A549 (cell line): ENCODE measurements around the gene R3HDM2. TPM values are rescaled to one million over a fixed set of nuclear protein-coding genes. Genes with fewer than 3 reads are reported as not detected.

Experiments
- ATAC-seq, 2 experiments: fragments of 200-7000 bp in 1 of 2; fragments of >200 bp in 1 of 2; cut with Nextera tagmentation in 1 of 2; cut with Tn5 transposase in 1 of 2; 3 replicates each; pipeline versions ENCODE4 v1.8.0 to v1.9.1; 2018 to 2020; ENCODE audit warnings: mild to moderate bottlenecking in 1 of 2, moderate library complexity in 1 of 2
- CTCF ChIA-PET: fragments of 300-600 bp; sonication (Branson Sonifier 250); formaldehyde crosslinking; extraction: SDS; loops from one replicate; lab custom pipeline; 2021; ENCODE audit warnings: antibody characterized with exemption, inconsistent platforms; lab: Yijun Ruan, JAX
- POLR2A ChIA-PET: fragments of 350-600 bp; formaldehyde crosslinking; extraction: SDS; loops from one replicate; lab custom pipeline; 2021; ENCODE audit warnings: antibody characterized with exemption, inconsistent platforms; lab: Yijun Ruan, JAX
- DNase-seq, 2 experiments: peaks; one replicate each; pipeline versions ENCODE4 v3.0.0 to v3.0.0-alpha.2; 2011 to 2016; ENCODE audit warnings: low read depth in 1 of 2, low spot score in 1 of 2
- FAIRE-seq: peaks from 2 replicates; lab custom pipeline; 2011; peaks lifted over from hg19 to GRCh38; lab: Jason Lieb, UNC
- H3K27ac ChIP-seq, 2 experiments: fragments of >200 bp; sonication (Bioruptor Twin); formaldehyde crosslinking; 3 replicates each; pipeline ENCODE4 v1.5.1; 2016 to 2017
- H3K4me1 ChIP-seq: fragments of >200 bp; sonication (Bioruptor Twin); formaldehyde crosslinking; 3 replicates; pipeline ENCODE4 v1.6.1; 2016
- H3K4me2 ChIP-seq: fragments of >200 bp; sonication (Bioruptor Twin); formaldehyde crosslinking; 3 replicates; pipeline ENCODE4 v1.6.1; 2016
- H3K4me3 ChIP-seq: fragments of >200 bp; sonication (Bioruptor Twin); formaldehyde crosslinking; 3 replicates; pipeline ENCODE4 v1.5.1; 2016
- H3K9me3 ChIP-seq: fragments of >200 bp; sonication (Bioruptor Twin); formaldehyde crosslinking; 3 replicates; pipeline ENCODE4 v1.6.1; 2016
- BHLHE40 ChIP-seq: IDR thresholded peaks from 2 replicates; pipeline ENCODE4 v1.6.1; 2012; ENCODE audit warnings: low read depth, low read length, inconsistent platforms
- CBX2 ChIP-seq: fragments of 200-600 bp; sonication (generic); IDR thresholded peaks from 2 replicates; pipeline ENCODE4 v1.6.1; 2016; ENCODE audit warnings: low read depth, mild to moderate bottlenecking, borderline replicate concordance
- CBX8 ChIP-seq: fragments of 200-600 bp; sonication (generic); IDR thresholded peaks from 2 replicates; pipeline ENCODE4 v1.6.1; 2016
- CEBPB ChIP-seq, 2 experiments: fragments of >200 bp in 1 of 2; sonication (Bioruptor Twin) in 1 of 2; formaldehyde crosslinking in 1 of 2; IDR thresholded peaks; 2 replicates each; pipeline ENCODE4 v1.6.1; 2012 to 2016
- CHD4 ChIP-seq: fragments of 200-600 bp; sonication (generic); IDR thresholded peaks from 2 replicates; pipeline ENCODE4 v1.6.1; 2016; ENCODE audit warnings: antibody characterized with exemption, mild to moderate bottlenecking, borderline replicate concordance
- CTCF ChIP-seq: fragments of >200 bp; sonication (Bioruptor Twin); formaldehyde crosslinking; IDR thresholded peaks from 3 replicates; pipeline ENCODE4 v1.5.1; 2016
- EHF ChIP-seq: fragments of 250-450 bp; sonication (Bioruptor Pico); IDR thresholded peaks from 2 replicates; pipeline ENCODE4 v1.5.0; 2020; ENCODE audit warnings: mild to moderate bottlenecking
- EHMT2 ChIP-seq: fragments of 200-600 bp; sonication (generic); IDR thresholded peaks from 2 replicates; pipeline ENCODE4 v1.6.1; 2016; ENCODE audit warnings: antibody characterized with exemption, low read depth, mild to moderate bottlenecking, moderate library complexity
- EP300 ChIP-seq, 2 experiments: fragments of >200 bp; sonication (Bioruptor Twin); formaldehyde crosslinking; IDR thresholded peaks; 2 replicates in 1 of 2; 3 replicates in 1 of 2; pipeline ENCODE4 v1.6.1; 2016 to 2017
- FOSL2 ChIP-seq, 2 experiments: fragments of 450-650 bp in 1 of 2; fragments of >200 bp in 1 of 2; sonication (Bioruptor Twin) in 1 of 2; formaldehyde crosslinking; IDR thresholded peaks; 2 replicates each; pipeline versions ENCODE4 v1.5.0 to v1.6.1; 2016 to 2020; ENCODE audit warnings: mild to moderate bottlenecking in 1 of 2, moderate library complexity in 1 of 2
- FOXS1 ChIP-seq: fragments of 250-450 bp; sonication (Bioruptor Pico); IDR thresholded peaks from 2 replicates; pipeline ENCODE4 v1.5.0; 2020; ENCODE audit warnings: mild to moderate bottlenecking, moderate library complexity
- HDAC2 ChIP-seq: fragments of 200-600 bp; sonication (generic); IDR thresholded peaks from 2 replicates; pipeline ENCODE4 v1.6.1; 2016
- HEYL ChIP-seq: fragments of 250-450 bp; sonication (Bioruptor Pico); IDR thresholded peaks from 2 replicates; pipeline ENCODE4 v1.8.0; 2021; ENCODE audit warnings: mild to moderate bottlenecking, moderate library complexity
- HOXA7 ChIP-seq: fragments of 250-450 bp; sonication (Bioruptor Pico); IDR thresholded peaks from 2 replicates; pipeline ENCODE4 v1.5.0; 2020; ENCODE audit warnings: mild to moderate bottlenecking, moderate library complexity
- HOXB13 ChIP-seq: fragments of 250-450 bp; sonication (Bioruptor Pico); IDR thresholded peaks from 2 replicates; pipeline ENCODE4 v1.5.0; 2020; ENCODE audit warnings: low read depth, mild to moderate bottlenecking, moderate library complexity
- HOXB5 ChIP-seq: fragments of 250-450 bp; sonication (Bioruptor Pico); IDR thresholded peaks from 2 replicates; pipeline ENCODE4 v1.5.0; 2020; ENCODE audit warnings: mild to moderate bottlenecking, moderate library complexity
- JUN ChIP-seq, 2 experiments: fragments of >200 bp; sonication (Bioruptor Twin); formaldehyde crosslinking; IDR thresholded peaks; 2 replicates in 1 of 2; 3 replicates in 1 of 2; pipeline ENCODE4 v1.6.1; 2016 to 2017
- MAFK ChIP-seq: fragments of 450-650 bp; IDR thresholded peaks from 2 replicates; pipeline ENCODE4 v1.6.1; 2014; ENCODE audit not compliant: partially characterized antibody
- MAZ ChIP-seq: fragments of 150-350 bp; IDR thresholded peaks from 2 replicates; pipeline ENCODE4 v1.6.1; 2014; ENCODE audit warnings: antibody characterized with exemption, low read depth, low read length, borderline replicate concordance
- MYC ChIP-seq: IDR thresholded peaks from 2 replicates; pipeline ENCODE4 v1.6.1; 2012; ENCODE audit warnings: mild to moderate bottlenecking, inconsistent platforms, low read length, improper control_type of control experiment, borderline replicate concordance
- NR3C1 ChIP-seq: fragments of >200 bp; sonication (Bioruptor Twin); formaldehyde crosslinking; IDR thresholded peaks from 3 replicates; pipeline ENCODE4 v1.6.1; 2017
- PHF8 ChIP-seq: fragments of 200-600 bp; sonication (generic); IDR thresholded peaks from 2 replicates; pipeline ENCODE4 v1.6.1; 2016; ENCODE audit warnings: low read depth, mild to moderate bottlenecking, antibody characterized with exemption, moderate library complexity, borderline replicate concordance
- POLR2A ChIP-seq: IDR thresholded peaks from 2 replicates; pipeline ENCODE4 v1.6.1; 2012; ENCODE audit warnings: mild to moderate bottlenecking, low read length
- RAD21 ChIP-seq, 2 experiments: fragments of >200 bp in 1 of 2; sonication (Bioruptor Twin) in 1 of 2; formaldehyde crosslinking in 1 of 2; IDR thresholded peaks in 1 of 2; conservative IDR thresholded peaks in 1 of 2; 2 replicates in 1 of 2; 3 replicates in 1 of 2; pipeline ENCODE4 v1.6.1; 2012 to 2018; ENCODE audit warnings: inconsistent platforms in 1 of 2
- RARB ChIP-seq: fragments of 250-450 bp; sonication (Bioruptor Pico); IDR thresholded peaks from 2 replicates; pipeline ENCODE4 v1.8.0; 2021; ENCODE audit warnings: mild to moderate bottlenecking, moderate library complexity
- RFX5 ChIP-seq: fragments of 450-650 bp; IDR thresholded peaks from 2 replicates; pipeline ENCODE4 v1.7.1; 2014; ENCODE audit warnings: antibody characterized with exemption, mild to moderate bottlenecking, moderate library complexity
- RNF2 ChIP-seq: fragments of 200-600 bp; sonication (generic); IDR thresholded peaks from 2 replicates; pipeline ENCODE4 v1.6.1; 2016; ENCODE audit warnings: low read depth, mild to moderate bottlenecking, antibody characterized with exemption, moderate library complexity, borderline replicate concordance
- SMC3 ChIP-seq: fragments of >200 bp; sonication (Bioruptor Twin); formaldehyde crosslinking; IDR thresholded peaks from 3 replicates; pipeline ENCODE4 v1.6.1; 2018; ENCODE audit warnings: inconsistent platforms
- SREBF2 ChIP-seq: fragments of 450-650 bp; IDR thresholded peaks from 2 replicates; pipeline ENCODE4 v1.6.1; 2014; ENCODE audit warnings: mild to moderate bottlenecking, moderate library complexity
- ZNF302 ChIP-seq: fragments of 250-450 bp; sonication (Bioruptor Pico); IDR thresholded peaks from 2 replicates; pipeline ENCODE4 v1.9.0; 2021; ENCODE audit warnings: inconsistent platforms, mild to moderate bottlenecking, moderate library complexity
- WGBS: methylation state at CpG from one replicate; pipeline ENCODE4 v1.1.6; 2017; ENCODE audit errors: missing lambda C conversion rate; 5-methylcytosine and 5-hydroxymethylcytosine counted together
- polyA plus RNA-seq, 4 experiments: library from polyadenylated mRNA; depleted of rRNA in 3 of 4; stranded (reverse); fragments of >200 nt; fragmentation: RNase III in 1 of 4; extraction: RNeasy Plus Mini Kit Qiagen cat#74134 plus additional on column Dnase treatment in 1 of 4; gene quantifications; 2 replicates in 3 of 4; 3 replicates in 1 of 4; pipeline ENCODE4 v1.2.3, GENCODE V29; 2011 to 2017
- TF ChIP-seq, protein P1 (sequence below): fragments of 450-650 bp; IDR thresholded peaks from 2 replicates; pipeline ENCODE4 v1.6.1; 2014; ENCODE audit warnings: antibody characterized with exemption
- TF ChIP-seq, protein P2 (sequence below): fragments of 150-350 bp; IDR thresholded peaks from 2 replicates; pipeline ENCODE4 v1.6.1; 2014; ENCODE audit warnings: low read depth, mild to moderate bottlenecking, low read length

Gene R3HDM2
- polyA plus RNA-seq, 2 of the 4 experiments (the other 2 are of a cell fraction): 14.0 to 30.6 TPM

GRCh38 chr12:57240926-57241401 lies 189.9 kb downstream of the R3HDM2 start:
- FAIRE-seq: no peak
- ChIA-PET POLR2A (interaction anchor here (0.6 to 3.1 kb wide), 3 partner anchors 11 to 168 kb away, joined by 7 to 20 read pairs (median 11); partner anchors contain the start of gene SHMT2), CTCF (interaction anchor here (1.0 to 26.5 kb wide), 10 partner anchors 11 to 342 kb away, joined by 3 to 615 read pairs (median 25); partner anchors contain the start of genes GLI1, INHBE, NXPH4 and SHMT2)
- peak overlapping the region; percentile 83 for H3K4me2 ChIP-seq
- peaks cover 31% of the 10 kb centered on the region; the same call in 2 of the 3 replicates for H3K4me1 ChIP-seq
- H3K27ac ChIP-seq: peak overlapping the region; percentile 75 to 93; a peak in 5 of 6 replicates
- TF ChIP-seq HOXB5 (no peak), MAZ (no peak), HOXB13 (CRISPR knock-in tag) (no peak), EHMT2 (no peak), EHF (CRISPR knock-in tag) (no peak), FOXS1 (CRISPR knock-in tag) (no peak), ZNF302 (CRISPR knock-in tag) (no peak), PHF8 (no peak), RFX5 (no peak), HDAC2 (no peak), POLR2A (no peak), JUN (IDR thresholded peaks at IDR 0.05) (no peak), CBX8 (no peak), HEYL (CRISPR knock-in tag) (no peak), RARB (CRISPR knock-in tag) (no peak), MYC (no peak), CHD4 (no peak), HOXA7 (CRISPR knock-in tag) (no peak), NR3C1 (no peak)
- TF ChIP-seq, protein P1, sequence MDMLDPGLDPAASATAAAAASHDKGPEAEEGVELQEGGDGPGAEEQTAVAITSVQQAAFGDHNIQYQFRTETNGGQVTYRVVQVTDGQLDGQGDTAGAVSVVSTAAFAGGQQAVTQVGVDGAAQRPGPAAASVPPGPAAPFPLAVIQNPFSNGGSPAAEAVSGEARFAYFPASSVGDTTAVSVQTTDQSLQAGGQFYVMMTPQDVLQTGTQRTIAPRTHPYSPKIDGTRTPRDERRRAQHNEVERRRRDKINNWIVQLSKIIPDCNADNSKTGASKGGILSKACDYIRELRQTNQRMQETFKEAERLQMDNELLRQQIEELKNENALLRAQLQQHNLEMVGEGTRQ: no peak
- WGBS: 52% methylated on average over 14 of the region's 19 CpGs
- DNase-seq: peak in 1 of 2 experiments; percentile 59
- no peaks in the 10 kb centered on the region for H3K9me3 ChIP-seq
- peak overlapping the region; percentile 55 for H3K4me3 ChIP-seq
- peak; percentile 7 to 31; a peak in 3 of 6 replicates for ATAC-seq

DNA sequence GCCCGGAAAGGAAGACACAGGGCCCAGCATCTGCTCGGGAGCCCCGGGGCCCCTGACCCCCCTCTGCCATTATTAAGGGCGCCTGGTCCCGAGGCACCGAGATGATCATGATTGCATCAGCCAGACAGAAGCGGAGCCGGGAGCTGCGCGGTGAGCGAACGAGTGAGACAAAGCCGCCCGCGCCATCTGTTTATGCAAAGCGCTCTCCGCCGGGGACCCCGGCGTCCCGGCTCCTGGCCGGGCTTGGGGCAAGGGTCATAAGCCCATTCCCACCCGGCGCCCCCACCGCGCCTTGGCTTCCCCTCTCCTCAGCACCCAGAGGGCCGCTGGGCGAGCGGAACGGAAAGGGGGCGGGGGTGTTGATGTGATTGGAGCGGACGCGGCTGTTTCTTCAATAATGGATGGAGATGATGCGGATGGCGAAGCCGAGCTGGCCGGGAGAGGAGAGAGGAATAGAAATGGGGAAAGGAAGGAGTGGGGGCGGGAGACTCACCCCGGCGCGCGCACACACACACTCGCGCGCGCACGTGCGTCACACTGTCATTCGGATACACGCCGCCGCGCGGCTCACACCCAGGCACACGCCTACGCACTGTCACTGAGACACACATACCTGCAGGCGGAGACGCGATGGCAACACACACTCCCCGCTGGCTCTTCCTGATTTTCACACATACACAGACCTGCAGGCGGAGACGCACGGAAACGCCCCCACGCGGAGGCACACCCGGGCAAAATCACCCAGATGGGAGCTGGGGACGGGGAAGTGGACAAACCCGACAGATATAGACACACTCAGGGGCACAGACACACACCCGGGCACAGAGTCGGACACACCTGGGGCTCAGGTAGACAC lies 190.5 kb downstream of the R3HDM2 start:
- Histone ChIP-seq H3K4me2 (peak overlapping the region; percentile 83), H3K27ac (peak overlapping the region; percentile 75 to 93), H3K4me1 (peaks cover 31% of the 10 kb centered on the region; the same call in 2 of the 3 replicates), H3K4me3 (peak overlapping the region; percentile 55), H3K9me3 (no peaks in the 10 kb centered on the region)
- peak; percentile 5 to 22; a peak in 4 of 6 replicates for ATAC-seq
- no peak for FAIRE-seq
- ChIA-PET CTCF (interaction anchor here (1.0 to 26.5 kb wide), 15 partner anchors 12 to 343 kb away, joined by 3 to 615 read pairs (median 7); partner anchors contain the start of genes GLI1, INHBE, NXPH4 and SHMT2), POLR2A (interaction anchor here (0.6 to 3.1 kb wide), 4 partner anchors 11 to 167 kb away, joined by 5 to 20 read pairs (median 9); partner anchors contain the start of gene SHMT2)
- peak in 1 of 2 experiments; percentile 65 for DNase-seq
- 3% methylated on average over 52 of the region's 72 CpGs for WGBS
- no peak for TF ChIP-seq SMC3
- TF ChIP-seq FOSL2 (IDR thresholded peaks at IDR 0.05): no peak
- 0 out of 2 replicates have a peak, but pooled peaks have one; percentile 4 for TF ChIP-seq FOSL2 (CRISPR knock-in tag; IDR thresholded peaks at IDR 0.05)
- TF ChIP-seq JUN (IDR thresholded peaks at IDR 0.05): peak in 1 of 2 experiments; percentile 41; a peak in 2 of 5 replicates
- no peak for TF ChIP-seq CTCF
- peak; percentile 53; the same call in 1 of the 2 replicates for TF ChIP-seq MYC
- no peak for TF ChIP-seq NR3C1
- TF ChIP-seq RNF2: peak; percentile 92; the same call in 1 of the 2 replicates
- TF ChIP-seq MAZ: no peak
- TF ChIP-seq EHF (CRISPR knock-in tag): no peak
- TF ChIP-seq CEBPB (IDR thresholded peaks at IDR 0.05): peak; percentile 7 to 43; a peak in 1 of 4 replicates
- TF ChIP-seq PHF8: no peak
- TF ChIP-seq, protein P2, sequence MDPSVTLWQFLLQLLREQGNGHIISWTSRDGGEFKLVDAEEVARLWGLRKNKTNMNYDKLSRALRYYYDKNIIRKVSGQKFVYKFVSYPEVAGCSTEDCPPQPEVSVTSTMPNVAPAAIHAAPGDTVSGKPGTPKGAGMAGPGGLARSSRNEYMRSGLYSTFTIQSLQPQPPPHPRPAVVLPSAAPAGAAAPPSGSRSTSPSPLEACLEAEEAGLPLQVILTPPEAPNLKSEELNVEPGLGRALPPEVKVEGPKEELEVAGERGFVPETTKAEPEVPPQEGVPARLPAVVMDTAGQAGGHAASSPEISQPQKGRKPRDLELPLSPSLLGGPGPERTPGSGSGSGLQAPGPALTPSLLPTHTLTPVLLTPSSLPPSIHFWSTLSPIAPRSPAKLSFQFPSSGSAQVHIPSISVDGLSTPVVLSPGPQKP: no peak
- no peak for TF ChIP-seq BHLHE40
- no peak for TF ChIP-seq CBX2
- TF ChIP-seq SREBF2: no peak
- no peak for TF ChIP-seq POLR2A
- no peak for TF ChIP-seq EP300 (IDR thresholded peaks at IDR 0.05)
- no peak for TF ChIP-seq EHMT2
- TF ChIP-seq RAD21 (conservative IDR thresholded peaks at IDR 0.05 in 1 of 2, IDR thresholded peaks at IDR 0.05 in 1 of 2): no peak
- TF ChIP-seq RFX5: no peak
- TF ChIP-seq MAFK: no peak
